HG03439 (cell line): ENCODE data around the gene IGF2BP3.

Experiments used
- ATAC-seq: cut with Tn5 transposase; IDR thresholded peaks from one replicate; pipeline ENCODE4 v1.9.1; 2021; ENCODE audit warnings: mild to moderate bottlenecking, moderate library complexity; ENCODE audit not compliant: unreplicated experiment

The IGF2BP3 gene

GRCh38 chr7:23472556-23472955 lies 2.3 kb upstream of the IGF2BP3 start:
- no peak for ATAC-seq

- ATAC-seq, result no peak
Observed at GRCh38 chr7:23472046-23472445, 1.8 kb upstream of the IGF2BP3 start.

GRCh38 chr7:23471106-23471859 lies 992 bp upstream of the IGF2BP3 start:
- ATAC-seq, result peak; percentile 29

- no peak for ATAC-seq
Observed at GRCh38 chr7:23469961-23470250, 385 bp downstream of the IGF2BP3 start.

GRCh38 chr7:23469150-23469960 lies 936 bp downstream of the IGF2BP3 start:
- ATAC-seq, result no peak

- ATAC-seq, result no peak
Observed at GRCh38 chr7:23468526-23469149, 1.7 kb downstream of the IGF2BP3 start.

- ATAC-seq, result no peak
Observed at GRCh38 chr7:23467806-23468525, 2.3 kb downstream of the IGF2BP3 start.

GRCh38 chr7:23467291-23467805 lies 2.9 kb downstream of the IGF2BP3 start:
- ATAC-seq, result no peak

- ATAC-seq, result no peak
Observed at GRCh38 chr7:23462846-23463245, 7.4 kb downstream of the IGF2BP3 start.

GRCh38 chr7:23458044-23458443 lies 12.2 kb downstream of the IGF2BP3 start:
- no peak for ATAC-seq

- ATAC-seq, result no peak
Observed at GRCh38 chr7:23456093-23456492, 14.2 kb downstream of the IGF2BP3 start.

- no peak for ATAC-seq
Observed at GRCh38 chr7:23454881-23455526, 15.3 kb downstream of the IGF2BP3 start.

GRCh38 chr7:23450518-23450917 lies 19.8 kb downstream of the IGF2BP3 start:
- ATAC-seq, result no peak

- ATAC-seq, result no peak
Observed at GRCh38 chr7:23449941-23450340, 20.4 kb downstream of the IGF2BP3 start.

- no peak for ATAC-seq
Observed at GRCh38 chr7:23445326-23445725, 25.0 kb downstream of the IGF2BP3 start.

GRCh38 chr7:23443974-23444373 lies 26.3 kb downstream of the IGF2BP3 start:
- no peak for ATAC-seq

GRCh38 chr7:23438171-23438570 lies 32.1 kb downstream of the IGF2BP3 start:
- ATAC-seq, result no peak

- ATAC-seq, result no peak
Observed at GRCh38 chr7:23434147-23434917, 36.0 kb downstream of the IGF2BP3 start.

- ATAC-seq, result no peak
Observed at GRCh38 chr7:23431702-23432199, 38.5 kb downstream of the IGF2BP3 start.

GRCh38 chr7:23430893-23431259 lies 39.4 kb downstream of the IGF2BP3 start:
- no peak for ATAC-seq
